ENCODE data around the gene COL17A1.

COL17A1 gene

DNA sequence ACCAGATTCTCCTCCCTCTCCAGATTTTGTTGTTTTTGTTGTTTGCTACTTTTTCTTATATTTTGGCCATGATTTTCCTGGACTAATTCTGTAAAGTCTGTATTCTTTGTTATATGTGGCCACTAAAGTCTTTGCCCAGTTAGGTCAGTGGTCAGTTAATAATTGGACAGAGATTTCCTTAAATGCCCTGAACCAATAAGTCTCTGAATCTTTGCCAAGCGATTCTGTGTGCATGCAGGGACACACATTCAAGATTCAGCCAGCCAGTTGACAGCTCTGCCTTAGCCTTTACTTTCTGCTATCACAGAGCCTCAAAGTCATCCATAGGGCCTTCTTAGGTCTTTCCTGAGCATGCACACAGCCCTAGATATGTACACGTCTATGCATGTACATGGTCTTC lies 11.0 kb upstream of the COL17A1 start:
- no peak for DNase-seq

DNA sequence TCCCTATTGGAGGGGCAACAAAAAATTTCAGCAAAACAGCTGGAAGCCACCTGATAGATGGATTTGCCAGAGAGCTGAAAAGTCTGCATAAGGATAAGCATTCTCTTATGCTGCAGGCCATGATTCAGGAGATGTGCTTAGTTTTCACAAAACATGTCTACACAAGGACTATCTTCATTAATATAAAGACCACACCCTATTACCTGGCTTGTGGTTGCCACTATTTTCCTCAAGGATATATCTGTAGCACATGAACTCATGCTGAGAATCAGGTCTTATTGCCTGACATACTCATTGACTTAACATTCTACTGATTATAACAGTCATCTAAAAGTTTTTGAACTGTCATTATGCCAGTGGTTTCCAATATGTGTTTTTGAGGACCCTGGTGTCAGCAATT lies 7.1 kb upstream of the COL17A1 start:
- DNase-seq: no peak

- DNase-seq: no peak
These were observed 4.9 kb upstream of the COL17A1 start for GRCh38 chr10:104090611-104091010.

DNA sequence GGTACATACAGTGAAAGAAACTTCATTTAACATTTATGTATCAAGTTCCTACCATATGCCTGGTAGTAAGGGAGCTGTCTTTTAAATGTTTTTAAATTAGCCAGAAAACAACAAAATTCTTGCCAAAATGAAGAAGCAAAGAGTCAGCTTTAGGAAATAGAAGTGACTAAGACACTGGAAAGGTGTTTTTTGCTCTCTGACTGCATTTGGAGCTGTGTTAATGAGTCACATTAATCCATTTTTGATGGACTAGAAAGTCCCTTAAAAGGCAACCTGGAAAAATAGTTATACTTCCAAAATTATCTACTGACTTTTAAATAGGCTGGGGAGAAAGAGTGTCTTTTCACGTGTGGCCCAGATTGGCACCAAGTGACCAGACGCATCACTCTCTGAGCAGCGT lies 3.9 kb upstream of the COL17A1 start:
- no peak for DNase-seq

GRCh38 chr10:104088239-104088638 lies 2.6 kb upstream of the COL17A1 start:
- DNase-seq: no peak

- DNase-seq: no peak
These were observed 1.1 kb downstream of the COL17A1 start for GRCh38 chr10:104084482-104085142.

GRCh38 chr10:104081998-104082397 lies 3.7 kb downstream of the COL17A1 start:
- no peak for DNase-seq

DNA sequence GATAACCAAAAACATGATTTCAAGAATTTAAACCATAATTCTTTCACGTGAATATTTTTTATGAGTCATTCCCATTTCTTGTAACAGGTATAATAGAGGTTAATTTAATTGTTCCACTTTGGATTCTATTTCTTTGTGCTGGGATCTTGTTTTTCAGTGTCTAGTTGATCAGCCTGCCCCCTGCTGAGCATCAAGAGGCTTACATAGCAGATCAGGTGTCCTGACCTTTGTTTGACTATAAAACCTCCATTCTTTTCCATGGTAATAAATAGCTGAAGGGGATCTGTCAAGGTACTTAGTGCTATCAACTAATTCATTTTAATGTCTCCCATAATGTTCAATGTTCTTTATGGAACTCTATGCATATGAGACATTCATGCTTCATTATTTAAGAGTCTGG lies 4.9 kb downstream of the COL17A1 start:
- DNase-seq: no peak

- DNase-seq: no peak
These were observed 8.0 kb downstream of the COL17A1 start for GRCh38 chr10:104077663-104078151.

- no peak for DNase-seq
These were observed 8.4 kb downstream of the COL17A1 start for GRCh38 chr10:104077247-104077646.

GRCh38 chr10:104076743-104077160 lies 8.9 kb downstream of the COL17A1 start:
- no peak for DNase-seq

DNA sequence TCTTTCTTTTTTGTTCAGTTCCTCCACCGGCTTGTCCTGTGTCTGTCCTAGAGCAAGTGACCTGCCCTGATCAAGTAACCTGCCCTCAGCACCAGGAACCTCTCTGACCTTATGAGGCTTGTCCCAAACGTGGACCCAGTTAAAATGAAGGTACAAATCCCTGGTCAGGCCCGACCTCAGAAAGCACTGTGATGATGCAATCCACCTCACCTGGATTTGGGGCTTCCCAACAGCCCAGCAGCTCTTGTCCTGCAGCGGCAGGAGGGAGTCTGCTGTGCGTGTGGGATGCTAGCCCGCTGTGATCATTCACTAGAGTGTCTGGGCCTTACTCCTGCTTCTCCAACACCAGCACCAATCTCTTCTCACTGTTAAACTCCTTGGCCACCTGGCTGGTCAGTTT lies 11.2 kb downstream of the COL17A1 start:
- DNase-seq: no peak

DNA sequence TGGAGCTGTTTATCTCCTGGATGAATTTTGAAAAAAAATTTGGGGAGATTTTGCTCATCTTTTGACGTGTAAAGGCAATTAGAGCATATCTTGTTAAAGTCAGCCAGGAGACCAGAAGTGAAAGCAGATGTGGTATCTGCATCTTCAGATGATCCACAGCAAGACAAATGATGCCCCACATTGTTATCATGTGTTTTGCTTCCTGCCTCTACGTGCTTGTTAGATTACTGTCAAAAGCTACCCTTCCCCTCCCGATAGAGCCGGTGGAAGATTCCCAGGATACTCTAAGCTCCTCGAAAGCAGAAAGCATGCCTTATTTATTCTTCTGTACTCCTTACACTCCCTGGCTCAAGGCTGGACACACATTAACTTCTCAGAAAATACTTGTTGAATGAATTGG lies 12.9 kb downstream of the COL17A1 start:
- DNase-seq: no peak

DNA sequence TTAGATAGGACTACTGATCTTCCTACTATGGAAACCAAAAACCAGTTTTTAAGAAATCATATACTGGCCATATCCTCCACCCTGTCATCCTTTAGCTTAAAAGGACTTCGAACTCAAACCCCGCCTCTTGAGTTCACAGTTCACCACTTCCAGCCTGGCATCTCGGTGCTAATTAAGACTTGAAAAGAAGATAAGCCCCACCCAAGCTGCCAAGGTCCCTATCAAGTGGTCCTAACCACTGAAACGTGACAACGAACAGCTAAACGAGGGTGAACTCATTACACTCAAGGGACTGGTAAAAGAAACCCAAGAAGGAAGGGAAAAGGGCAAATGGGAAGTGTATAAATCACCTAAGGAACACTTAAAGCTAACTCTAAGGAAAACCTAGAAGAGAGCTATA lies 16.1 kb downstream of the COL17A1 start:
- no peak for DNase-seq

DNA sequence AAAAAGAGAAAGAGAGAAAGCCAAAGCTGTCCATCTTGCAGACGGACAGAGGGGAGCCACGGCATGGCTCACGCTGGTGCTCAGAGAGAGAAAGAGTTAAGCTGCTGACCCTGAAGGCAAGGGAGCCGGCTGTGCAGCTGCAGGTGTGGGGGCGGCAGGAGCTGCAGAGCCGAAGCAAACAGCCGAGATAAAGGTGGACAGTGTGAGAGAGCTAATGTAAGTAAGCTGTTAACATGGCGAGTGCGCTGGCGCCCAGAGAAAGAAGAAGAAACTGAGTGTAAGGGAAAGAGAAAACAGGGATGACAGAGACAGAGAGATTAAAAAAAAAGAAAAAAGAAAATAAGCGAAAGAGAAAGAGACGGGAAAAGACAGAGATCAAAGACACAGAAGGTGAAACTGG lies 18.2 kb downstream of the COL17A1 start:
- no peak for DNase-seq

DNA sequence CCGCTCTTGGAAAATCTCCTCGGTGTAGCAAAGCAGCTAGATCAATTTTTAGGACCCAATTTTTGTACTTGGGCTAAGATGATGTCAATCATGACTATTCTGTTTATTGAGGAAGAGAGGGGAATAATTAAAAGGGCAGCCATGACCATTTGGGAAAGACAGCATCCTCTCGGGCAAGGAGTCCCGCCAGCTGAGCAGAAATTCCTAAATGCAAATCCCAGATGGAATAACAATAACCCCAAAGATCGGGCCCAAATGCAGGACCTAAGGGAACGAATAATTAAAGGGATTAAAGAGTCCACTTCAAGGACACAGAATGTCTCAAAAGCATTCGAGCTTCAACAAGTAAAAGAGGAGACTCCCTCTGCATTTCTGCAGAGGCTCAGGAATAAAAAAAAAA lies 18.7 kb downstream of the COL17A1 start:
- no peak for DNase-seq

DNA sequence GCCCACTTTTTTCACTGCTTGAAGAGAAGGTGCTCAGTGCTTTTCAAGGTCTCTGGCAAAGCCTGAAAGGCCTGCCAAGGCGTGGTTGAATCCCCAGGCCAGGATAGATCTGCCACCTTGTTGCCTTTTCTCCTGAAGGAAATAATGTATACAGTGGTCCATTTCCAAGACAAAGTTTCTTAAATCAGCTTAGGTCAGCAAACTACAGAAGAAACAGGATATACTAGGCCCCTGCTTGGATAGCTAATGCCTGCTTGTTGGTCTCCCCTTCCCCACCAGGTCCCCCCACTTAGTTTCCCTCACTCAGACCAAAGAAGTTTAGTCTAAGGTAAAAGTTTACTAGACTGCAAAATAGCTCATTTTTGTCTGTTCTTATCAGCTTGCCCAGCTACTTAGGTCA lies 19.9 kb downstream of the COL17A1 start:
- DNase-seq: no peak

- no peak for DNase-seq
These were observed 24.5 kb downstream of the COL17A1 start for GRCh38 chr10:104061196-104061595.

- DNase-seq: no peak
These were observed 26.3 kb downstream of the COL17A1 start for GRCh38 chr10:104059364-104059763.

GRCh38 chr10:104057717-104058116 lies 28.0 kb downstream of the COL17A1 start:
- no peak for DNase-seq

DNA sequence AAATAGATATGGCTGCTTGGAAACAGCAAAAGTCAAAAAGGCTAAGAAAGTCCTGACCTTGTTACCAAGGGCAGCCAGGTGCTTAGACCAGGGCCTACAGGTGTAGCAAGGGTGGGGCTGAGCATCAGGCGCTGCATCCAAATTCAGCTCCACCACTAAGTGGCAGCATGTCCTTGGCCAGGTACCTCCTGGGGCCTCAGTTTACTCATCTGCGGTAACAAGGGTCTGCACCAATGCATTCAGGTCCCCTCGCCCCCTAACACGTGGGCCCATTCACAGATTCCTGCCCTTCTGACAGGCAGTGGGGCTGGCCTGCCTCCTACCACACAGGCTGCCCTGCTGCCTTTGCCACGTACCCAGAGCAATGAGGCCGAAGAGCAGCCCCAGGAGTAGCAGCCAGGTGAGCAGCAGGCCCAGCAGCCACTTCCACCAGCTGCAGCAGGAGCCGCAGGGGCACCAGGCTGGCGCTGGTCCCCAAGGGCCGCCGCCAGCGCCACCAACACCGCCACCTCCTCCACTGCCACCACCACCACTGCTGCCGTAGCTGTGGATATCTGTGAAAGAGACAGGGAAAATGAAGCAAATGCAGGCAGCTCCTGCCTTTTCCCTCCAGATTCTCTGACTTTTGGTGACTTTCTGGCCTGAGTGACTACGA lies 28.9 kb downstream of the COL17A1 start:
- no peak for DNase-seq

GRCh38 chr10:104054430-104054829 lies 31.2 kb downstream of the COL17A1 start:
- DNase-seq: no peak

DNA sequence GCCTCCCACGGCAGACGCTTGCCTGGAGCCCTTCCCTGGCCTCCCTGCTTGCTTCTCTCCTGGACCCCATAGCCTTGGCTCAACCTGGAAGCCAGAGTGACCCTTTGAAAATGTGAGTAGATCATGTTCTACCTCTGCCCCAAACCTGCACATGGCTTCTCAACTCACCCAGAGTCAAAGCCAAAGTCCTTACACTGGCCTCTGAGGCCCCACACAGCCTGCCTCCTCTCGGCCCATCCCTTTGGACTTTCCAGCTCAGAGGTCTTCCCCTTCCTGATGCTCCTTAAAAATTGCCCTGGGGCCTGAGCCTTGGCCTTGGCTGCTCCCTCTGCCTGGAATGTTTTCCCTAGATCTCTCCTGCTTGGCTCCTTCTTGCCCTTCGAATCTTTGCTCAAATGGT lies 32.5 kb downstream of the COL17A1 start:
- no peak for DNase-seq

DNA sequence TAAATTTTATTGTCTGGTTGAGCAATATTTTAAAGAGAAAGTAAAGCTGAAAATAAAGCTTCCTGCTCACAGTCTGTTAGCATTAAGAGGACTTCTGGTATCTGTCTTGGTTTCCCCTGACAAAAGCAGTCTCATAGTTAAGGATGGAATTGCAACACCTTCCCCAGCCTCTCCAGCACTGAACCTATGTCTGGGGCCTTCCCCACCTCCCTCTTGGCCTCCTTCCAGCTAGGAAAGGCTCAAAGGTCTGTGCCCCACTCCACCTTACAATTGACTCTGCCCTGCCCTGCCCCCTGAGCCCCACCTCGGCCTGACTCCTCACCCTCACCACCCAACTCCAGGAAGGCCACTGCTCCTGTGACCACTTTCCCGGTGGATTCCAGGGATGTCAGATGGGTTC lies 33.2 kb downstream of the COL17A1 start:
- DNase-seq: no peak
